ENCODE measurements around the gene PDE11A.

The PDE11A gene

DNA sequence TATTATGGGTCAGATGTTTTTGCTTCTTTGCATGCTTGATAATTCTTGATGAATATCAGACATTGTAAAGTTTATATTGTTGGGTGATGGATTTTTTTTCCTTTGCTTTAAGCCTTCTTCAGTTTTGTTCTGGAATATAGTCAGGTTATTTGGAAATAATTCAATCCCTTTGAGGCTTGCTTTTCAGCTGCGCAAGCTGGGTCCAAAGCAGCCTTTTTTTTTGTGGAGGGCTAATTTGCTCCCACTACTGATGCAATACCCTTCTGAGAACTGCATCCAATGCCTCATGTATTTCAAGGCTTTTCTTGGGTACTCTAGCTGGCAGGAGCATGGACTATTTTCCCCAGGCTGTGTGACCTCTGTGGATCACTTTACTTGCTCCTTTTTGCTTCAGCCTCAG is 434.1 kb downstream of the PDE11A start:
- Histone ChIP-seq H3K27me3 (ENCODE audit: insufficient read depth, low read length, poor library complexity) (no peaks in the 10 kb centered on the region), H3K4me2 (ENCODE audit: insufficient read depth, low read length) (no peak overlapping the region), H3K27ac (ENCODE audit: low read length) (no peak overlapping the region; the same call in 1 of the 2 replicates), H3K36me3 (ENCODE audit: insufficient read depth, low read length) (no peaks in the 10 kb centered on the region), H4K20me1 (ENCODE audit: insufficient read depth, low read length) (no peaks in the 10 kb centered on the region), H2AFZ (ENCODE audit: low read depth, low read length) (no peak overlapping the region), H3K9ac (ENCODE audit: low read depth, low read length) (no peak overlapping the region), H3K79me2 (ENCODE audit: insufficient read depth, low read length) (no peaks in the 10 kb centered on the region), H3K9me3 (ENCODE audit: insufficient read depth, low read length, severe bottlenecking) (no peaks in the 10 kb centered on the region), H3K4me3 (ENCODE audit: low read depth in 1 of 2, low read length in 2 of 2) (no peak overlapping the region), H3K4me1 (ENCODE audit: insufficient read depth, low read length) (peaks cover 35% of the 10 kb centered on the region)
- no peak for TF ChIP-seq EZH2 (IDR thresholded peaks at IDR 0.05; ENCODE audit: borderline replicate concordance, low read depth, low read length, severe bottlenecking)
- no peak for DNase-seq
- ATAC-seq (ENCODE audit: insufficient read depth, low read depth) = no peak

DNA sequence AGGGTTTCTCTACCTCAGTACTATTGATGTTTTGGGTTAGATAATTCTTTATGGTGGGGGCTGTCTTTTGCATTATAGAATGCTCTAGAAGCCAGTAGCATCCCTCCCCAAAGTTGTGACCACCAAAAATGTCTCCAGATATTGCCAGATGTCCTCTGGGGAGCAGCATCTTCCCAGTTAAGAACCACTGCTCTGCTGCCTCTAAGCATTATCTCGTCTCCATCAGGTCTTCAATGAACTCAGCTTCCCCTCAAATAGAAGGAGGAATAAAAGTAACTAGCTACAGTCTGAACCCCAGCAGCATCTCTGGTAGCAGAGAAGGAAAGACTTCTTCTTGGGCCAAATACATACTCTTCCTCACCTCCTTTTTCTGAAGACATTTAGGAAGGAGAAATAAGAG is 435.9 kb downstream of the PDE11A start:
- peak; percentile 15 for DNase-seq
- no peaks in the 10 kb centered on the region for H3K9me3 ChIP-seq (ENCODE audit: insufficient read depth, low read length, severe bottlenecking)
- TF ChIP-seq, protein P1, sequence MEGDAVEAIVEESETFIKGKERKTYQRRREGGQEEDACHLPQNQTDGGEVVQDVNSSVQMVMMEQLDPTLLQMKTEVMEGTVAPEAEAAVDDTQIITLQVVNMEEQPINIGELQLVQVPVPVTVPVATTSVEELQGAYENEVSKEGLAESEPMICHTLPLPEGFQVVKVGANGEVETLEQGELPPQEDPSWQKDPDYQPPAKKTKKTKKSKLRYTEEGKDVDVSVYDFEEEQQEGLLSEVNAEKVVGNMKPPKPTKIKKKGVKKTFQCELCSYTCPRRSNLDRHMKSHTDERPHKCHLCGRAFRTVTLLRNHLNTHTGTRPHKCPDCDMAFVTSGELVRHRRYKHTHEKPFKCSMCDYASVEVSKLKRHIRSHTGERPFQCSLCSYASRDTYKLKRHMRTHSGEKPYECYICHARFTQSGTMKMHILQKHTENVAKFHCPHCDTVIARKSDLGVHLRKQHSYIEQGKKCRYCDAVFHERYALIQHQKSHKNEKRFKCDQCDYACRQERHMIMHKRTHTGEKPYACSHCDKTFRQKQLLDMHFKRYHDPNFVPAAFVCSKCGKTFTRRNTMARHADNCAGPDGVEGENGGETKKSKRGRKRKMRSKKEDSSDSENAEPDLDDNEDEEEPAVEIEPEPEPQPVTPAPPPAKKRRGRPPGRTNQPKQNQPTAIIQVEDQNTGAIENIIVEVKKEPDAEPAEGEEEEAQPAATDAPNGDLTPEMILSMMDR (IDR thresholded peaks at IDR 0.05; ENCODE audit: borderline replicate concordance, extremely low read depth, low read length, poor library complexity, severe bottlenecking) = peak; percentile 45
- TF ChIP-seq EZH2 (IDR thresholded peaks at IDR 0.05; ENCODE audit: borderline replicate concordance, low read depth, low read length, severe bottlenecking) = no peak
- H3K27ac ChIP-seq (ENCODE audit: low read length) = no peak overlapping the region
- H2AFZ ChIP-seq (ENCODE audit: low read depth, low read length) = no peak overlapping the region
- no peak overlapping the region for H3K9ac ChIP-seq (ENCODE audit: low read depth, low read length)
- no peaks in the 10 kb centered on the region for H4K20me1 ChIP-seq (ENCODE audit: insufficient read depth, low read length)
- ATAC-seq (ENCODE audit: insufficient read depth, low read depth) = no peak
- H3K36me3 ChIP-seq (ENCODE audit: insufficient read depth, low read length) = no peaks in the 10 kb centered on the region
- H3K4me2 ChIP-seq (ENCODE audit: insufficient read depth, low read length) = no peak overlapping the region
- H3K4me1 ChIP-seq (ENCODE audit: insufficient read depth, low read length) = peaks cover 49% of the 10 kb centered on the region
- H3K4me3 ChIP-seq (ENCODE audit: low read depth in 1 of 2, low read length in 2 of 2) = no peak overlapping the region
- no peaks in the 10 kb centered on the region for H3K79me2 ChIP-seq (ENCODE audit: insufficient read depth, low read length)
- no peaks in the 10 kb centered on the region for H3K27me3 ChIP-seq (ENCODE audit: insufficient read depth, low read length, poor library complexity)

DNA sequence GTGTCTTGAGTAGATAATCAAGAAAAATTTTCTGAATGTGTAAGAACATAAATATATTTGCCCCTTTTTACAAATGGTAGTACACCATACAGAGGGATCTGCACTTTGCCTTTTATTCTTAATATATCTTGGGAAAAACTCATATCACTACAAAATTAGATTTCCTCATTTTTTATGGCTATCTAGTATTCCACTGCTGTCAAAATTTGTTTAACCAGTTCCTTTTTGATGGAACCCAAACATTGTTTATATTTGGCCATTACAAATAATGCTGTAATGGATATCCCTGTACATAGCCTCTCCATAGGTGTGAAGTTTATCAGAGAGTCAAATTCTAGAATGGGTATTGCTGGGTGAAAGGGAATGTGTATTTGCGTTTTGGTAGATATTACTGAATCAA is 436.9 kb downstream of the PDE11A start:
- no peak for ATAC-seq (ENCODE audit: insufficient read depth, low read depth)
- Histone ChIP-seq H3K36me3 (ENCODE audit: insufficient read depth, low read length) (no peaks in the 10 kb centered on the region), H3K9ac (ENCODE audit: low read depth, low read length) (no peak overlapping the region; the same call in 1 of the 2 replicates), H3K79me2 (ENCODE audit: insufficient read depth, low read length) (no peaks in the 10 kb centered on the region), H3K9me3 (ENCODE audit: insufficient read depth, low read length, severe bottlenecking) (no peaks in the 10 kb centered on the region), H3K27me3 (ENCODE audit: insufficient read depth, low read length, poor library complexity) (no peaks in the 10 kb centered on the region), H3K4me1 (ENCODE audit: insufficient read depth, low read length) (peaks cover 49% of the 10 kb centered on the region), H3K4me3 (ENCODE audit: low read depth in 1 of 2, low read length in 2 of 2) (no peak overlapping the region), H3K4me2 (ENCODE audit: insufficient read depth, low read length) (0 out of 2 replicates have a peak overlapping the region, but pooled peaks have one; percentile 43), H2AFZ (ENCODE audit: low read depth, low read length) (no peak overlapping the region), H3K27ac (ENCODE audit: low read length) (peak overlapping the region; percentile 87), H4K20me1 (ENCODE audit: insufficient read depth, low read length) (no peaks in the 10 kb centered on the region)
- DNase-seq = no peak
- TF ChIP-seq EZH2 (IDR thresholded peaks at IDR 0.05; ENCODE audit: borderline replicate concordance, low read depth, low read length, severe bottlenecking) = no peak
- TF ChIP-seq, protein P1 (IDR thresholded peaks at IDR 0.05; ENCODE audit: borderline replicate concordance, extremely low read depth, low read length, poor library complexity, severe bottlenecking) = no peak

DNA sequence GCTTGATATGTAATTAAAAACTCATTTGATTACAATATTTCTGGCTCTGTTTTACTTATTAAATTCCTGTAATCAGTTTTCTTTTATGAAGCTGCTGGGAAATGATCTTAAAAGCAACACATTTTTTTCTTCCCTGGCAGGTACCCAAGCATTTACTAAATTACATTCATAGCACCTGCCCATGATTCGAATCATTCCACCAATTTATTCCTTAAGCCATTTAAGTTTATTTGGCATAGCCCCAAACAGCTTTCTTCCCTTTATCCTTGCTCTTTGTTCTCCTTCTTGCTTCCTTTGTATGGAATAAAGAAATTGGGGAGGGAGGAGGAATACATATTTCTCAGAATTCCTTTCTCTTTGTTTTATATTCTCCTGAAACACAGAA is 438.7 kb downstream of the PDE11A start:
- TF ChIP-seq, protein P1 (IDR thresholded peaks at IDR 0.05; ENCODE audit: borderline replicate concordance, extremely low read depth, low read length, poor library complexity, severe bottlenecking) = no peak
- no peak for TF ChIP-seq EZH2 (IDR thresholded peaks at IDR 0.05; ENCODE audit: borderline replicate concordance, low read depth, low read length, severe bottlenecking)
- H3K9me3 ChIP-seq (ENCODE audit: insufficient read depth, low read length, severe bottlenecking) = no peaks in the 10 kb centered on the region
- H3K4me2 ChIP-seq (ENCODE audit: insufficient read depth, low read length) = no peak overlapping the region
- no peaks in the 10 kb centered on the region for H3K27me3 ChIP-seq (ENCODE audit: insufficient read depth, low read length, poor library complexity)
- ATAC-seq (ENCODE audit: insufficient read depth, low read depth) (no peak), DNase-seq (no peak)
- peaks cover 50% of the 10 kb centered on the region for H3K4me1 ChIP-seq (ENCODE audit: insufficient read depth, low read length)
- no peak overlapping the region for H3K4me3 ChIP-seq (ENCODE audit: low read depth in 1 of 2, low read length in 2 of 2)
- 0 out of 2 replicates have a peak overlapping the region, but pooled peaks have one; percentile 22 for H2AFZ ChIP-seq (ENCODE audit: low read depth, low read length)
- no peaks in the 10 kb centered on the region for H3K36me3 ChIP-seq (ENCODE audit: insufficient read depth, low read length)
- H3K79me2 ChIP-seq (ENCODE audit: insufficient read depth, low read length) = no peaks in the 10 kb centered on the region
- H3K27ac ChIP-seq (ENCODE audit: low read length) = peak overlapping the region; percentile 87
- H4K20me1 ChIP-seq (ENCODE audit: insufficient read depth, low read length) = no peaks in the 10 kb centered on the region
- H3K9ac ChIP-seq (ENCODE audit: low read depth, low read length) = 0 out of 2 replicates have a peak overlapping the region, but pooled peaks have one; percentile 47

Measured in DND-41 (cell line).